ENCODE results near the gene CBX2. TPM values are rescaled to one million over a fixed set of nuclear protein-coding genes. Genes with fewer than 3 reads are reported as not detected.

The CBX2 gene
- total RNA-seq, 1 donor from 2014 or later = 5.7 TPM

- Histone ChIP-seq H3K27ac (ENCODE audit: low read depth, low read length) (no peak overlapping the region), H3K4me1 (ENCODE audit: control insufficient read depth in 3 of 3, insufficient read depth in 3 of 3, low read length in 3 of 3) (peaks cover 22 to 36% (median 32%) of the 10 kb centered on the region in 3 donors), H3K4me3 (ENCODE audit: low read length in 3 of 3) (no peak overlapping the region), H3K36me3 (ENCODE audit: control insufficient read depth in 3 of 3, insufficient read depth in 3 of 3, low read length in 3 of 3) (peaks cover 4 to 10% (median 5%) of the 10 kb centered on the region in 3 donors), H3K9ac (ENCODE audit: low read depth in 1 of 3, low read length in 3 of 3) (no peak overlapping the region), H3K9me3 (ENCODE audit: control insufficient read depth in 3 of 3, low read length in 3 of 3) (no peaks in the 10 kb centered on the region), H3K27me3 (ENCODE audit: control insufficient read depth in 3 of 3, insufficient read depth in 3 of 3, low read length in 3 of 3) (peaks cover under 1 to 4% (median 1%) of the 10 kb centered on the region in 3 donors)
Measured at GRCh38 chr17:79834565-79835469, 56.9 kb downstream of the CBX2 start.

- Histone ChIP-seq H3K9ac (ENCODE audit: low read depth in 1 of 3, low read length in 3 of 3) (no peak overlapping the region), H3K4me1 (ENCODE audit: control insufficient read depth in 3 of 3, insufficient read depth in 3 of 3, low read length in 3 of 3) (peaks cover 28 to 42% (median 39%) of the 10 kb centered on the region in 3 donors), H3K9me3 (ENCODE audit: control insufficient read depth in 3 of 3, low read length in 3 of 3) (no peaks in the 10 kb centered on the region), H3K27me3 (ENCODE audit: control insufficient read depth in 3 of 3, insufficient read depth in 3 of 3, low read length in 3 of 3) (peaks cover 7 to 10% (median 8%) of the 10 kb centered on the region in 3 donors), H3K4me3 (ENCODE audit: low read length in 3 of 3) (no peak overlapping the region), H3K27ac (ENCODE audit: low read depth, low read length) (no peak overlapping the region), H3K36me3 (ENCODE audit: control insufficient read depth in 3 of 3, insufficient read depth in 3 of 3, low read length in 3 of 3) (peaks cover 4 to 10% (median 5%) of the 10 kb centered on the region in 3 donors)
Measured at GRCh38 chr17:79835470-79835899, 57.5 kb downstream of the CBX2 start.

- H3K9ac ChIP-seq (ENCODE audit: low read depth in 1 of 3, low read length in 3 of 3) = no peak overlapping the region
- H3K9me3 ChIP-seq (ENCODE audit: control insufficient read depth in 3 of 3, low read length in 3 of 3) = no peaks in the 10 kb centered on the region
- H3K27ac ChIP-seq (ENCODE audit: low read depth, low read length) = no peak overlapping the region
- H3K27me3 ChIP-seq (ENCODE audit: control insufficient read depth in 3 of 3, insufficient read depth in 3 of 3, low read length in 3 of 3) = peaks cover 10 to 14% (median 13%) of the 10 kb centered on the region in 3 donors
- H3K4me1 ChIP-seq (ENCODE audit: control insufficient read depth in 3 of 3, insufficient read depth in 3 of 3, low read length in 3 of 3) = peaks cover 28 to 46% (median 43%) of the 10 kb centered on the region in 3 donors
- peaks cover 4 to 10% (median 5%) of the 10 kb centered on the region in 3 donors for H3K36me3 ChIP-seq (ENCODE audit: control insufficient read depth in 3 of 3, insufficient read depth in 3 of 3, low read length in 3 of 3)
- no peak overlapping the region for H3K4me3 ChIP-seq (ENCODE audit: low read length in 3 of 3)
Measured at GRCh38 chr17:79835953-79836509, 58.1 kb downstream of the CBX2 start.

- Histone ChIP-seq H3K4me3 (ENCODE audit: low read length in 3 of 3) (peak overlapping the region in 1 of 3 donors; percentile 81), H3K36me3 (ENCODE audit: control insufficient read depth in 3 of 3, insufficient read depth in 3 of 3, low read length in 3 of 3) (peaks cover 4 to 10% (median 5%) of the 10 kb centered on the region in 3 donors), H3K27ac (ENCODE audit: low read depth, low read length) (no peak overlapping the region), H3K4me1 (ENCODE audit: control insufficient read depth in 3 of 3, insufficient read depth in 3 of 3, low read length in 3 of 3) (peaks cover 23 to 44% (median 39%) of the 10 kb centered on the region in 3 donors), H3K9me3 (ENCODE audit: control insufficient read depth in 3 of 3, low read length in 3 of 3) (no peaks in the 10 kb centered on the region), H3K27me3 (ENCODE audit: control insufficient read depth in 3 of 3, insufficient read depth in 3 of 3, low read length in 3 of 3) (peaks cover 15 to 20% (median 19%) of the 10 kb centered on the region in 3 donors), H3K9ac (ENCODE audit: low read depth in 1 of 3, low read length in 3 of 3) (peak overlapping the region in 1 of 3 donors; percentile 85)
Measured at GRCh38 chr17:79836510-79836971, 58.6 kb downstream of the CBX2 start.

- H3K27me3 ChIP-seq (ENCODE audit: control insufficient read depth in 3 of 3, insufficient read depth in 3 of 3, low read length in 3 of 3) = peaks cover 22 to 26% (median 25%) of the 10 kb centered on the region in 3 donors
- peaks cover 4 to 10% (median 5%) of the 10 kb centered on the region in 3 donors for H3K36me3 ChIP-seq (ENCODE audit: control insufficient read depth in 3 of 3, insufficient read depth in 3 of 3, low read length in 3 of 3)
- no peaks in the 10 kb centered on the region for H3K9me3 ChIP-seq (ENCODE audit: control insufficient read depth in 3 of 3, low read length in 3 of 3)
- H3K4me1 ChIP-seq (ENCODE audit: control insufficient read depth in 3 of 3, insufficient read depth in 3 of 3, low read length in 3 of 3) = peaks cover 23 to 42% (median 38%) of the 10 kb centered on the region in 3 donors
- no peak overlapping the region for H3K27ac ChIP-seq (ENCODE audit: low read depth, low read length)
- H3K4me3 ChIP-seq (ENCODE audit: low read length in 3 of 3) = peak overlapping the region; percentile 81 to 95 (median 81)
- peak overlapping the region; percentile 43 to 85 (median 83) for H3K9ac ChIP-seq (ENCODE audit: low read depth in 1 of 3, low read length in 3 of 3)
Measured at GRCh38 chr17:79836972-79837887, 59.3 kb downstream of the CBX2 start.

Other genes with a start within 250 kb of the CBX2 start
- gene RBFOX3, start 167.1 kb upstream of the CBX2 start, total RNA-seq = 0.52 TPM
- not detected for gene ENPP7, start 47.2 kb upstream of the CBX2 start, total RNA-seq
- 4.2 TPM for gene CBX8, start 18.9 kb downstream of the CBX2 start, total RNA-seq
- 5.2 TPM for gene CBX4, start 61.3 kb downstream of the CBX2 start, total RNA-seq

All from skeletal muscle tissue (tissue), 4 donors.